Dendritic cell treated with granulocyte-macrophage colony-stimulating factor and Interleukin-4, amounts not matched to agents 40 ng/mL and 50 ng/mL, for 4 days (primary cell): ENCODE data around the gene SCAPER.
"Not testable (repeated sequence)": the region's sequence is repeated elsewhere in the genome, so short reads cannot be mapped to it uniquely, and the experiment has no call there.

Experiments used
- H3K27ac Mint-ChIP-seq: one replicate; pipeline ENCODE4 v1.8.0; 2022; ENCODE audit warnings: mild to moderate bottlenecking, mixed read lengths
- H3K27me3 Mint-ChIP-seq: one replicate; pipeline ENCODE4 v1.8.0; 2022; ENCODE audit warnings: mild to moderate bottlenecking, mixed read lengths
- H3K36me3 Mint-ChIP-seq: one replicate; pipeline ENCODE4 v1.8.0; 2022; ENCODE audit warnings: low read depth, mixed read lengths
- H3K4me1 Mint-ChIP-seq: one replicate; pipeline ENCODE4 v1.8.0; 2022; ENCODE audit warnings: low read depth, mixed read lengths
- H3K4me3 Mint-ChIP-seq: one replicate; pipeline ENCODE4 v1.8.0; 2022; ENCODE audit warnings: mild to moderate bottlenecking, moderate library complexity, mixed read lengths
- H3K9me3 Mint-ChIP-seq: one replicate; pipeline ENCODE4 v1.8.0; 2022; ENCODE audit warnings: mixed read lengths
- intact Hi-C: fragments of 100-400 bp; cut with micrococcal nuclease; formaldehyde crosslinking; loops from one replicate; pipeline ENCODE4 v1.15.0; 2022

The SCAPER gene

DNA sequence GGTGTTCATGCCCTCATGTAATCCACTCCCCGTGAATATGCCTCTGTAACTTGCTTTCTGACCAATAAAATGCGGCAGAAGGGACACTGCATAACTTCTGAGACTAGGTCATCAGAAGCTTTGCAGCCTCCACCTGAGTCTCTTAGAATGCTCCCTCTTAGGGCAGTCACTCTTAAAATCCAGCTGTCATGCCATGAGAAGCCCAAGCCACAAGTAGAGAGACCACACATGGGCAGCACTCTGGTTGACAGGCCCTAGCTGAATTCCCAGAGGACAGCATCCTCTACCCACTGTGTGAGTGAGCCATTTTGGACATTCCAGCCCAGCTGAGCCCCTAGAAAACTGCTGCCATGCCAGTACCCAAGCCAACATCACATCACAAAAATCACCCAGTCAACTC lies 41.4 kb downstream of the SCAPER start:
- intact Hi-C loops = no loop called here
- Mint-ChIP-seq H3K4me1 (no peaks in the 10 kb centered on the region), H3K4me3 (no peak overlapping the region), H3K27ac (no peak overlapping the region), H3K27me3 (no peaks in the 10 kb centered on the region), H3K9me3 (no peaks in the 10 kb centered on the region), H3K36me3 (no peaks in the 10 kb centered on the region)

DNA sequence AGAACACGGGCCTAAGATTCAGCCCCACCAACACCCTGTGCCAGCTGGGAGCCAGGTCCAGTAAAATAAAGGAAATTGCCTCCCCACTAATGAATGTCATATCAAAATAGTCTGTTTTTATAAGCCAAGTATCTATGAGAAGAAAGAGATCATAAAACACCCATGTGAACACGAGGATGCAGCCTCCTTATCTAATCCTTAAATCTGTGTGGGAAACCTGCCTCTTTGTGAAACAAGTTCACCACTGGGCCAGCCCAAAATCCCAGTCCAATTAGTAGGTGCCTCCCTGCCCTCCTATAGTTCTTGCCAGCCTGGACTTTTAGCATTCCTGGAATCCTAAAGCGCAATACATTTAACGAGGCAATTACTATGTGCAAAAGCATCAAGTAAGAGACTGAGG lies 42.0 kb downstream of the SCAPER start:
- Mint-ChIP-seq H3K27ac (no peak overlapping the region), H3K4me1 (no peaks in the 10 kb centered on the region), H3K36me3 (no peaks in the 10 kb centered on the region), H3K9me3 (no peaks in the 10 kb centered on the region), H3K27me3 (no peaks in the 10 kb centered on the region), H3K4me3 (no peak overlapping the region)
- intact Hi-C loops = no loop called here

DNA sequence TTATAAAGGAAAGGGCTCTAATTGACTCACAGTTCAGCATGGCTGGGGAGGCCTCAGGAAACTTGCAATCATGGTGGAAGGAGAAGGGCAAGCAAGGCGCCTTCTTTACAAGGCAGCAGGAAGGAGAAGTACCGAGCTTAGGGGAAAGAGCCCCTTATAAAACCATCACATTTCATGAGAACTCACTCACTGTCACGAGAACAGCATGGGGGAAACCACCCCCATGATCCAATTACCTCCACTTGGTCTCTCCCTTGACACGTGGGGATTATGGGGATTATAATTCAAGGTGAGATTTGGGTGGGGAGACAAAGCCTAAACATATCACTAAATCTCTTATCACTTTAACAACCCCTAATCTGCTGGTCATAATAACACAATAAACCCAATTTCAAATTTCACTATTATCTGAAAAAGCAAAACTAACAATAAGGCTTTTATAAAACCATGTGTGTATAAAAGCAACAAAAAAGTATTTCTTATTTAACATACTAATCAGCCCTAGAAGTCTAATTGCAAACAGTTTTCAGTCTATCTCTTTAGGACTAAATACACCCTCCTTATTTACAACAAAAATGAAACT lies 43.2 kb downstream of the SCAPER start:
- no peaks in the 10 kb centered on the region for H3K36me3 Mint-ChIP-seq
- H3K9me3 Mint-ChIP-seq = no peaks in the 10 kb centered on the region
- intact Hi-C loops = no loop called here
- no peak overlapping the region for H3K27ac Mint-ChIP-seq
- H3K4me3 Mint-ChIP-seq = no peak overlapping the region
- no peaks in the 10 kb centered on the region for H3K4me1 Mint-ChIP-seq
- H3K27me3 Mint-ChIP-seq = no peaks in the 10 kb centered on the region

DNA sequence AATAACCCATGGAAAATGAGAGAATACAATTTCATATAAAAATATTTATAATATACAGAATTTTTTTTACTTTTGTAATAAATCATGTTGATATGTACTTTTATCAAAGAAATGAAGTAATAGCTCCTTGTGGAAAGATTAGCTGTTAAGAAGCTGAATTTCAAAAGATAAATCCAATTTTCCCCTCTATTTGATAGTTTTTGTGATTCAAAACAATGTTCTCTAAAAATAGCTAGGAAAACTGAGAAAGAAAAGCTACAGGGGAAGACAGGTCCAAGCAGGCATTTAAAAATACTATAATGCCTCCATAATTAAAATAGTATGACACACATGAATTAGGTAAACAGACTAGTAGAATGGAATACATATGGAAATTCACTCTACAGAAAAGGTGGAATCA lies 44.9 kb downstream of the SCAPER start:
- Mint-ChIP-seq H3K36me3 (peaks cover 12% of the 10 kb centered on the region), H3K27me3 (no peaks in the 10 kb centered on the region), H3K4me3 (no peak overlapping the region), H3K4me1 (no peaks in the 10 kb centered on the region), H3K27ac (no peak overlapping the region), H3K9me3 (peaks cover 6% of the 10 kb centered on the region)
- intact Hi-C loops = no loop called here

DNA sequence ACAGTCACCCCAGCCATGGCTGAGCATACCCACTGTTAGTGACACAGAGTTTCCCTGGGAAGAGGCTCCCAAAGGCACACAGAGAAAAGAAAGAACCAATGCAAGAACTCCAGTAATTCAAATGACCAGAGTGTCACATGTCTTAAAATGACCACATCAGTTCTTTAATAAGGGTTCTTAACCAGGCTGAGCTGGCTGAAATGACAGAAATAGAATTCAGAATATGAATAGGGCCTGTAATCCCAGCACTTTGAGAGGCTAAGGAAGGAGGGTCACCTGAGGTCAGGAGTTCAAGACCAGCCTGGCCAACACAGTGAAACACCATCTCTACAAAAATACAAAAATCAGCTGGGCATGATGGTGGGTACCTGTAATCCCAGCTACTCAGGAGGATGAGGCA lies 54.8 kb downstream of the SCAPER start:
- H3K27ac Mint-ChIP-seq, H3K27me3 Mint-ChIP-seq, H3K4me3 Mint-ChIP-seq, H3K4me1 Mint-ChIP-seq, intact Hi-C loops: not testable (repeated sequence)
- Mint-ChIP-seq H3K36me3 (peaks cover 66% of the 10 kb centered on the region), H3K9me3 (peaks cover 48% of the 10 kb centered on the region)

DNA sequence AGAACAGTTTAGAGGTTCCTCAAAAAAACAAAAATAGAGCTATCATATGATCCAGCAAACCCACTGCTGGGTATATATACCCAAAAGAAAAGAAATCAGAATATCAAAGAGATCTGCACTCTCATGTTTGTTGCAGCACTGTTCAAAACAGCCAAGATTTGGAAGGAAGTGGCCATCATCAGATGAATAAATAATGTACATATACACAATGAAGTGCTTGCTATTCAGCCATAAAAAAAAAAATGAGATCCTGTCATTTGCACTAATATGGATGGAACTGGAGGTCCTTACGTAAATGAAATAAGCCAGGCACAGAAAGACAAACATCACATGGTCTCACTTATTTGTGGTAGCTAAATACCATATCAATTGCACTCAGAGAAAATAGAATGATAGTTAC lies 58.4 kb downstream of the SCAPER start:
- no peak overlapping the region for H3K27ac Mint-ChIP-seq
- H3K4me3 Mint-ChIP-seq = no peak overlapping the region
- H3K4me1 Mint-ChIP-seq = peaks cover 11% of the 10 kb centered on the region
- peaks cover 30% of the 10 kb centered on the region for H3K36me3 Mint-ChIP-seq
- intact Hi-C loops = no loop called here
- H3K9me3 Mint-ChIP-seq = peaks cover 26% of the 10 kb centered on the region
- H3K27me3 Mint-ChIP-seq = no peaks in the 10 kb centered on the region

DNA sequence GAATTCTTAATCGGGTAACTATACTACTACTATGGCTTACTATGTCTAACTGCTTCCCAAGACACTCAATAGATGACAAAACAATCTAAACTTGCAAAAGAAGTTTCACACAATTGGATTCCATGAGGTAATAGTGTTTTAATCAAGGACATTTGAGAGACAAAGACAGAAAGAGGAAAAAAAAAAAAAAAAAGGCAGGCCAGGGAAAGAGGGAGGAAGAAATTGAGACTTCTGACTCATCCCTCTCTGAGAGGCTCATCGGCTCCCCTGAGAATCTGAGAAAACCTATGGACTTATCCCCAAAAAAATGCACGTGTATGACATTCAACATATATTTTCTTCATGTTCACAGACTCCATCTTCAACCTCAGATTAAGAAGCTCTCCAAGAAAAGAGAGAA lies 61.0 kb downstream of the SCAPER start:
- H3K27me3 Mint-ChIP-seq = no peaks in the 10 kb centered on the region
- H3K9me3 Mint-ChIP-seq = no peaks in the 10 kb centered on the region
- intact Hi-C loops = no loop called here

GRCh38 chr15:76843269-76843668 lies 61.9 kb downstream of the SCAPER start:
- Mint-ChIP-seq H3K27ac (no peak overlapping the region), H3K9me3 (no peaks in the 10 kb centered on the region), H3K4me3 (no peak overlapping the region), H3K27me3 (no peaks in the 10 kb centered on the region), H3K4me1 (peaks cover 17% of the 10 kb centered on the region), H3K36me3 (peaks cover 7% of the 10 kb centered on the region)
- intact Hi-C loops = no loop called here

More for the DNA sequence above, 61.0 kb downstream of the SCAPER start:
- peaks cover 3% of the 10 kb centered on the region for H3K36me3 Mint-ChIP-seq
- no peak overlapping the region for H3K27ac Mint-ChIP-seq
- H3K4me3 Mint-ChIP-seq = no peak overlapping the region
- H3K4me1 Mint-ChIP-seq = peaks cover 11% of the 10 kb centered on the region

- H3K36me3 Mint-ChIP-seq = peaks cover 7% of the 10 kb centered on the region
- no peak overlapping the region for H3K27ac Mint-ChIP-seq
- H3K4me3 Mint-ChIP-seq = no peak overlapping the region
- no peaks in the 10 kb centered on the region for H3K27me3 Mint-ChIP-seq
- peaks cover 11% of the 10 kb centered on the region for H3K4me1 Mint-ChIP-seq
- intact Hi-C loops = no loop called here
- peaks cover 15% of the 10 kb centered on the region for H3K9me3 Mint-ChIP-seq
Observed at GRCh38 chr15:76840830-76841460, 64.2 kb downstream of the SCAPER start.

GRCh38 chr15:76839173-76839572 lies 66.0 kb downstream of the SCAPER start:
- peaks cover 11% of the 10 kb centered on the region for H3K4me1 Mint-ChIP-seq
- peaks cover 28% of the 10 kb centered on the region for H3K9me3 Mint-ChIP-seq
- H3K4me3 Mint-ChIP-seq = no peak overlapping the region
- intact Hi-C loops = no loop called here
- peaks cover 18% of the 10 kb centered on the region for H3K36me3 Mint-ChIP-seq
- H3K27me3 Mint-ChIP-seq = no peaks in the 10 kb centered on the region
- H3K27ac Mint-ChIP-seq = no peak overlapping the region

DNA sequence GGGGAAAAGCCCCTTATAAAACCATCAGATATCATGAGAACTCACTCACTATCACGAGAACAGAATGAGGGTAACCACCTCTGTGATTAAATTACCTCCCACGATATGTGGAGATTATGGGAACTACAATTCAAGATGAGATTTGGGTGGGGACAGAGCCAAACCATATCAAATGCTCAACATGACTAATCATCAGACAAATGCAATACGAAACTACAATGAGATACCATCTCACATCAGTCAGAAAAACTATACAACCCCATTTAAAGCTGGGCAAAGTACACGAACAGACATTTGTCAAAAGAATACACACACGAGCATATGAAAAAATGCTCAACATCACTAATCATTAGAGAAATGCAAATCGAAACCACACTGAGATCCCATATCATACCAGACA lies 67.7 kb downstream of the SCAPER start:
- peaks cover 33% of the 10 kb centered on the region for H3K36me3 Mint-ChIP-seq

DNA sequence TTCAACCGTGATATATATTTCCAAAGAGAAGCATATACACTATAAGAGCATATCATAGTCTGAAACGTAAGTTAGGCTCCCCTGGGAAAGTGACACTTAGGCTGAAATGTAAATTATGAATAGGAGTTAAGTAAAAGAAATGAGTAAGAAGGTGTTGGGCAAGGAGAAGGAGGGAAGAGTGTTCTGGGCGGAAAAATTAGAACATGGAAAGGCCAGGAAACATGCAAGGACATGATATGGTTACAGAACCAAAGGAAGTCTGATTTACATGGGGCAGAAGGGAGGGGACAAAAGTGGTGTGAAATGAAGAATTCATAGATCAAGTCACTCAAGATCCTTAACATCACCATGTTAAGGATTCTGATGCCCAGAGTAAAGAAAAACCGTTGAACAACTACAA lies 75.2 kb downstream of the SCAPER start:
- Mint-ChIP-seq H3K27me3 (no peaks in the 10 kb centered on the region), H3K27ac (no peak overlapping the region), H3K36me3 (peaks cover 33% of the 10 kb centered on the region), H3K4me3 (no peak overlapping the region), H3K9me3 (peaks cover 37% of the 10 kb centered on the region), H3K4me1 (no peaks in the 10 kb centered on the region)
- intact Hi-C loops = no loop called here

More for the DNA sequence above, 67.7 kb downstream of the SCAPER start:
- Mint-ChIP-seq H3K4me1 (peaks cover 6% of the 10 kb centered on the region), H3K9me3 (peaks cover 45% of the 10 kb centered on the region), H3K27ac (no peak overlapping the region), H3K4me3 (no peak overlapping the region), H3K27me3 (no peaks in the 10 kb centered on the region)
- intact Hi-C loops = no loop called here

DNA sequence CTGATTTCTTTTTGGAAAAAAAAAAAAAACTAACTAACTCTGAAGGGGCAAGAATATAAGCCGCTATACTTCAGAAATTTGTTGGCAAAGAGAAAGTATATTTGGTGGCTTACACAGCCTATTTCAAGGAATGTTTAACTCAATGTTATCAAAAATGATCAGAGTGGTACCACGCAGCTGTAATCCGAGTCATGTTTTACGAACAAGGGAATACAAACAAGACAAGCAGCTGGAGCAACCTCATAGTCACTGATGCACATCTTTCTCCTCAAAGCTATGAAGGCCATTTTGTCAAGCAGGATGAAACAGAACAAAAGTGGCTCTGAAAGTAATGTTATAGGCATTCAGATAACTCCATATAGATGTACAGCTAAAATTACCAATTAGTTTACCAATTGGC lies 81.2 kb downstream of the SCAPER start:
- no peak overlapping the region for H3K4me3 Mint-ChIP-seq
- H3K36me3 Mint-ChIP-seq = peaks cover 11% of the 10 kb centered on the region
- H3K27ac Mint-ChIP-seq = no peak overlapping the region
- no peaks in the 10 kb centered on the region for H3K4me1 Mint-ChIP-seq
- H3K9me3 Mint-ChIP-seq = peaks cover 7% of the 10 kb centered on the region
- intact Hi-C loops = no loop called here
- no peaks in the 10 kb centered on the region for H3K27me3 Mint-ChIP-seq

DNA sequence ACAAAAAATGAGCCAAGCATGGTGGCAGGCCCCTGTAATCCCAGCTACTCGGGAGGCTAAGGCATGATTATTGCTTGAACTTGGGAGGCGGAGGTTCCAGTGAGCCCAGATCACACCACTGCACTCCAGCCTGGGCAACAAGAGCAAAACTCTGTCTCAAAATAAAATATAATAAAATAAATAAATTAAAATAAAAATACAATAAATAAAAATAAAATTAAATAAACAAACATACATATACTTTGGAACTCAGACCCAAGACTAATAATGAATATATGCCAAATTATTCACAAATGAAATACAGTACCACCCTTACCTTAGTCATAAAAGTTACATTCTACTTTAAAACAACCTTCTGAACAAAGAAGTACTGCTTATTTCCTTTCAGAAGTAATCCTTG lies 81.8 kb downstream of the SCAPER start:
- Mint-ChIP-seq H3K27me3 (no peaks in the 10 kb centered on the region), H3K9me3 (peaks cover 13% of the 10 kb centered on the region), H3K4me1 (no peaks in the 10 kb centered on the region), H3K36me3 (peaks cover 15% of the 10 kb centered on the region), H3K27ac (no peak overlapping the region), H3K4me3 (no peak overlapping the region)
- intact Hi-C loops = no loop called here

GRCh38 chr15:76818926-76819325 lies 86.2 kb downstream of the SCAPER start:
- H3K4me3 Mint-ChIP-seq, intact Hi-C loops, H3K27me3 Mint-ChIP-seq, H3K27ac Mint-ChIP-seq, H3K4me1 Mint-ChIP-seq: not testable (repeated sequence)
- Mint-ChIP-seq H3K36me3 (peaks cover 15% of the 10 kb centered on the region), H3K9me3 (peaks cover 17% of the 10 kb centered on the region)
